ENCODE measurements around the gene CHCHD3. TPM values are rescaled to one million over a fixed set of nuclear protein-coding genes. Genes with fewer than 3 reads are reported as not detected.

Gene CHCHD3
- total RNA-seq, 1 donor: 99.7 TPM

DNA sequence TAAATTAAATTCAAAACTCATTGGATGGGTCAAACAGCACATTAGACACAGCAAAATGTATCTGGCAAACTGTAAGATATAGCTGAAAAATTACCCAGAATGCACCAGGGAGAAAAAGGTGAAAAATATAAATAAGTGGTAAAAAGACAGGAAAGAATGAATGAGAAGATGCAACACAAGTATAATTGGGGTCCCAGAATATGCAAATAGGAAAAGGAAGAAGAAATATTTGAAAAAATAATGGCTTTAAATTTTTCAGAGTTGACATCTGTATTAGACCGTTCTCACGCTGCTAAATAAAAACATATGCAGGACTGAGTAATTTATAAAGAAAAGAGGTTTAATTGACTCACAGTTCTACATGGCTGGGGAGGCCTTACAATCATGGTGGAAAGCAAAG, 337.9 kb downstream of the CHCHD3 start:
- DNase-seq (ENCODE audit: low read depth): no peak
- H3K4me3 ChIP-seq (ENCODE audit: low read depth, low read length): no peak overlapping the region
- no peak for TF ChIP-seq CTCF (IDR thresholded peaks at IDR 0.05; ENCODE audit: insufficient read depth, low read length)

GRCh38 chr7:132742189-132742612, 339.7 kb downstream of the CHCHD3 start:
- peak; percentile 100 for DNase-seq (ENCODE audit: low read depth)
- no peak overlapping the region for H3K4me3 ChIP-seq (ENCODE audit: low read depth, low read length)
- no peak for TF ChIP-seq CTCF (IDR thresholded peaks at IDR 0.05; ENCODE audit: insufficient read depth, low read length)

- no peak for TF ChIP-seq CTCF (IDR thresholded peaks at IDR 0.05; ENCODE audit: insufficient read depth, low read length)
- no peak overlapping the region for H3K4me3 ChIP-seq (ENCODE audit: low read depth, low read length)
- no peak for DNase-seq (ENCODE audit: low read depth)
Observed at GRCh38 chr7:132740176-132740575, 341.7 kb downstream of the CHCHD3 start.

DNA sequence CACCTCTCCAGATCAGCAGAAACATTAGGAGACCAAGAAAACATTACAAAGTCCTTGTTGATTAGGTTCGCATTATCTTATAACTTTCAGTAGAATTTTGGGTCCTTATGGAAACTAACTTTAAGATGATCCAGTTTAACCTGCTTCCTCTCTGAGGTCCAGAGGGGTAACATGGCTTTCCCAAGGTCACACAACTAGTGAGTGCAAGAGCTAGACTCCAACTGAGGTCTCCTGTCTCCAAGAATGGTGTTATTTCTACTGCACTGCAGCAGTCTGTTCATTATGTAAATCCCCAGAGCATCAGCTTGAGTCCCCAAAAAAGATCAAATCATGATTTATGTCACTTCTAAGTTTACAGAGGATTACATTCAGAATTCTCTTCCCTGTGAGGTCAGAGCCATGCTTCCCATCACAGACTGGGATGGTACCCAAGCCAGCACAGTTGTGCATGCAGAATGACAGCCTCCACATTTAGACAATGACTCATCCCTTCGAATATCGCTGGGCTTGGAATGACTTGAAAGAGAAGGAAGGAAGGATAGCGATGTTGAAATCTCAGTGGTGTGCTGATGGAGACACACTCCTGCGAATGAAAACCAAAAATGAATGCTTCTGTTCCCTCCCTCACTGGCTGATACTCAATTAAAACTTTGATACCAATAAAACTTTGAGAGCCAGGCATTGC, 342.5 kb downstream of the CHCHD3 start:
- DNase-seq (ENCODE audit: low read depth): peak; percentile 99
- H3K4me3 ChIP-seq (ENCODE audit: low read depth, low read length): no peak overlapping the region
- no peak for TF ChIP-seq CTCF (IDR thresholded peaks at IDR 0.05; ENCODE audit: insufficient read depth, low read length)

DNA sequence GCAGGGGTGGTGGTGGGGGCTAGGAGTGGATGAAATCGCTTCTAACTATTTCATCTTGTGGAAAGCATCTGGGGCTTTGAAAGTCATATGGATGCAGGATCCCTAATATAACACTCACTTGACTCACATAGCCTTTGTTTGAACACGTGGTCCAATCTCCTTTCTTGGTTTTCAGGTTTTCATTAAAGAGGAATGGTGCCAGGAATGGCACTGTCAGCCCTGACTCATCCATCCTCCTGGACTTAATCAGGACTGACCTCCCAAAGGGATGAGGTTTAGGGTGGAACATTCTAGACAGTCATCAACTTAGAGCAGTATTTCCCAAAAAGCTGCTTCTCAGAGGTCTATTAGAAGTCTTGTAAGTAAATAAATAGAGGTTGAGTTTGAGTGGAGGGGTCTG, 343.6 kb downstream of the CHCHD3 start:
- no peak overlapping the region for H3K4me3 ChIP-seq (ENCODE audit: low read depth, low read length)
- TF ChIP-seq CTCF (IDR thresholded peaks at IDR 0.05; ENCODE audit: insufficient read depth, low read length): no peak
- DNase-seq (ENCODE audit: low read depth): peak; percentile 97

DNA sequence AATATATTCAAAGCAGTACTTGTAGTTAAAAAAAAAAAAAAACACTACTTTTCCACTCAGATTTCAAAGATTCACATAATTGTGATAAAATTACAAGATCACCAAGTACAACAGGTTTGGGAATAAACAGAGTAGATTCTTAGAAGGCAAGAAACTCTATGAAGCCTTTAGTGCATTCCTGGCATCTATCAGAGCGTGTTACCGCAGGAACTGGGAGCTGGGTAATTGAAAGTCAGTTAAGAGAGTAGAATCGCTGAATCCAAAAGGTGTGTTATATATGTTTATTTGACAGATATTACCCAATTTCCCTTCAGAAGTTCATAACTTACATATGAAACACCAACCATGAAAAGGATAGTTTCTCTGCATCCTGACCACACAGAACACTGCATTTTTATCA, 346.4 kb downstream of the CHCHD3 start:
- no peak for DNase-seq (ENCODE audit: low read depth)
- TF ChIP-seq CTCF (IDR thresholded peaks at IDR 0.05; ENCODE audit: insufficient read depth, low read length): no peak
- no peak overlapping the region for H3K4me3 ChIP-seq (ENCODE audit: low read depth, low read length)

Small RNA genes lying within 50 kb of the gene (small RNA-seq; reads per million reads assigned to genes)
- gene RF00218 (not detected), gene RNU6-92P (not detected)

Other genes with a start within 250 kb of the CHCHD3 start
- 86.2 and 105 TPM in 2 replicates for gene EXOC4, start 171.0 kb upstream of the CHCHD3 start, total RNA-seq (ENCODE audit: low replicate concordance)